GM21528 (cell line): Measurements from ENCODE around the gene SCARB1.

ENCODE experiments used
- ATAC-seq: cut with Tn5 transposase; IDR thresholded peaks from one replicate; pipeline ENCODE4 v1.9.1; 2021; ENCODE audit warnings: mild to moderate bottlenecking, moderate library complexity; ENCODE audit not compliant: unreplicated experiment, low FRiP score

SCARB1 gene

GRCh38 chr12:124828264-124829007 lies 35.2 kb downstream of the SCARB1 start:
- no peak for ATAC-seq

- no peak for ATAC-seq
These were observed 36.0 kb downstream of the SCARB1 start for GRCh38 chr12:124827588-124828184.

DNA sequence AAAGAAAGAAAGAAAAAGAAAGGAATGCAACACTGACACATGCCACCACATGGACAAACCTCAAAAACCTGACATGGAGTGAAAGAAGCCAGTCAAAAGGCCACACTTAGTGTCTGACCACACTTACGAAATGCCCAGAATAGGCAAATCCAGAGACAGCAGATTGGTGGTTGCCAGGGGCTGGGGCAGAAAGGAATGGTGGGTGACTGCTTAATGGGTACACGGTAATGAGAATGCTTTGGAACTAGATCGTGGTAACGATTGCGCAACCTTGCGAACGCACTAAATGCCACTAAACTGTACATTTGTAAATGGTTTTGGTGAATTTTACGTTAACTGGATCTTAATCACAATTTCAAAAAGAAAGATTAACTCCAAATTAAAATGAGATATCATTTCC lies 39.5 kb downstream of the SCARB1 start:
- no peak for ATAC-seq

DNA sequence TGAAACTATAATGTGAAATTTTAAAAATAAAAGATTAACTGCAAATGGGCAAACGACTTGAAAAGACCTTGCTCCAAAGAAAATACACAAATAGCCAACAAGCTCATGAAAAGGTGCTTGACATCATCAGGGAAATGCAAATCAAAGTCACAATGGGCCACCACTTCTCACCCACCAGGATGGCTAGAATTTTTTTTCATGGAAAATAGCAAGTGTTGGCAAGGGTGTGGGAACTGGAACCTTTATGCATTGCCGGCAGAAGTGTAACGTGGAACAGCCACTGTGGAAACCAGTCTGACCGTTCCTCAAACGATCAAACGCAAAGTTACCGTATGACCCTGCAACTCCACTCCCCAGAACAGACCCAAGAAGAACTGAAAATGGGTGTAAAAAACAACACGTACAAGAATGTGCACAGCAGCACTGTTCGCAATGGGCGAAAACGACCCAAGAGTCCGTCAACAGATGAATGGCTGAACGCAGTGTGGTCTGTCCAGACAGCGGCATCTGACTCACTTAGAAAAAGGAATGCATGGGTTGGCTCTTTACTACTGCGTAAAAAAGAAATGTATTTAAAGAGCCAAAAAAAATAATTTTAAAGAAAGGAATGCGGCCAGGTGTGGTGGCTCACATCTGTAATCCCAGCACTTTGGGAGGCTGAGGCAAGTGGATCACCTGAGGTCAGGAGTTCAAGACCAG lies 40.2 kb downstream of the SCARB1 start:
- no peak for ATAC-seq

DNA sequence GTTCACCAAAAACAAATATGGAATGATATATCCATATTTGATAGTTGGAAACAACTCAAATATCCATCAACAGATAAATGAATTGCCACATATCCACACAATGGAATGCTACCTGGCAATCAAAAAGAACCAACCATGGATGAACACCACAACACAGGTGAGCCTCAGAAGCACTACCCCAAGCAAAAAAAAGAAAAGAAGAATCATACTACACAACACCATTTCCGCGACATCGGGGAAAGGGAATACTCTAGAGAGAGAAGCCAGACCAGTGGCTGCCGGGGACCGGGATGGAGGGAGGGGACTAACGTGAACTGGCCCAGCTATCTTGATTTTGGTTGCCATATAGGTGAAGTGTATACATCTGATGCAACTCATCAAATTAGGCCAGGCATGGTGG lies 41.4 kb downstream of the SCARB1 start:
- ATAC-seq = no peak

- ATAC-seq = no peak
These were observed 42.1 kb downstream of the SCARB1 start for GRCh38 chr12:124821252-124822200.

- no peak for ATAC-seq
These were observed 43.5 kb downstream of the SCARB1 start for GRCh38 chr12:124820199-124820598.

DNA sequence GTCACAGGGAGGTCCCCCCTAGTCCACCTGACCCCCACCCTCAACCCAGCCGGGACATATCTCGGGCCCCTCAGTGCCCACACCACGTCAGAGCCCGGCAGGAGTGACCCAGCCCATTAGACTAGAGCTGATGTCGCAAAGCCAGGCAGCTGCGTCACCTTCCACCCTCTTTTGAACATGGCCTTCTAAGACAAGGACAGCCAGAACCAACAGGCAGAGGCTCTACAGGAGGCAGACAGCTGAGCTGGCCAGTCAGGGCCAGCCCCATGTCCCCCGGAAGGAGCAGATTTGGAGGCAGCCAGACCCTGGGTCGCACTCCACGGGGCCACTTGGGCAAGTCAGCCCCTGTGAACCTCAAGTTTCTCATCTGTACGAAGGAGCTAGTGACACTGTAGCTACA lies 44.1 kb downstream of the SCARB1 start:
- no peak for ATAC-seq

DNA sequence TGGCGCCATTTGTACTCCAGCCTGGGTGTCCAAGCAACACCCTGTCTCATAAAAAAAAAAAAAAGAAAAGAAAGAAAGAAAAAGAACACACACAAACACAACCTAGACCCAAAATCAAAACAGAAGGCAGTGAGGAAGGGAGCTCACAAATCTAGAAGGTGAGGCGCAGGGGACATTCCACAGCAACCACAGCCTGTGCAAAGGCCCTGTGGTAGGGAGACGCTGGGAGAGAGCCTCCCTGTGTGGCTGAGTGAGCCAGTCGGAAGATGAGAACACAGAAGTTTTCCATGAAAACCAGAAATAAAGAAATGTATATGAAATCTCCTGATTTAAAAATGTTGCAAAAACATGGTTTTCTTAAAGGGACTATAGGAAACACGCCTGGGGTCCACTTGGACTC lies 44.6 kb downstream of the SCARB1 start:
- ATAC-seq = no peak

DNA sequence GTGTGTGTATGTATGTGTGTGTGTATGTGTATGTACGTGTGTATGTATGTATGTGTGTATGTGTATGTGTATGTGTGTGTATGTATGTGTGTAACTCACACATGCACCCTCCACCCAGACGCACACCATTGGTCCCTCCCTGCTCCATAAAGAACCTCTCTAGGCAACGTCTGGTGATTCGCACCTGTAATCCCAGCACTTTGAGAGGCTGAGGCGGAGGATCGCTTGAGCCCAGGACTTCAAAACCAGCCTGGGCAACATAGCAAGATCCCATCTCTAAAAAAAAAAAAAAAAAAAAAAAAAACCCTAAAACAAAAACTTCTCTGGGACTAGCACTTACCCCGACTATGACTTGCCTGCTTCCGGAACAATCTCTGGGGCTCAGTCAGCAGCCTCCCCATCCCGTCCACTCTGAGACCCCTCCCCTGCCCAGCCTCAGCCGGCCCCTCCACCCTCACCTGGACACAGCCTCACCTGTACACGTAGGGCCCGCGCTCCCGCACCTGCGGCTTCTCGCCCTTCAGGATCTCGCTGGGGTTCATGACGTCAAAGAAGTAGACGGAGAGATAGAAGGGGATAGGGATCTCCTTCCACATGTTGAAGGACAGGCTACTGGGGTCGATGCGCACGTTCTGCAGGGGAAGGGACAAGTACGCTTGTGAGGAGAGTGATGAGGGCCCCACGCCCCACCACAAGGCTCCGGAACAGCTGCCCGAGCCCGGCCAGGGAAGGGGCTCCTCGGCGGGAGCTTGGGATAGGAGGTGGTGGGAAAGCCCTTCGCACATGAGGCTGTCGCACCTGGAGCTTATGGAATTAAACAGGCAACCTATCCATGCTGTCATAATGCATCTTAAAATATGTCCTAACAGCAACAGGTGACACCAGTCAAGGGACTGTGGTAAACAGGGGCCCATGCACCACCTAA lies 46.3 kb downstream of the SCARB1 start:
- ATAC-seq = no peak

DNA sequence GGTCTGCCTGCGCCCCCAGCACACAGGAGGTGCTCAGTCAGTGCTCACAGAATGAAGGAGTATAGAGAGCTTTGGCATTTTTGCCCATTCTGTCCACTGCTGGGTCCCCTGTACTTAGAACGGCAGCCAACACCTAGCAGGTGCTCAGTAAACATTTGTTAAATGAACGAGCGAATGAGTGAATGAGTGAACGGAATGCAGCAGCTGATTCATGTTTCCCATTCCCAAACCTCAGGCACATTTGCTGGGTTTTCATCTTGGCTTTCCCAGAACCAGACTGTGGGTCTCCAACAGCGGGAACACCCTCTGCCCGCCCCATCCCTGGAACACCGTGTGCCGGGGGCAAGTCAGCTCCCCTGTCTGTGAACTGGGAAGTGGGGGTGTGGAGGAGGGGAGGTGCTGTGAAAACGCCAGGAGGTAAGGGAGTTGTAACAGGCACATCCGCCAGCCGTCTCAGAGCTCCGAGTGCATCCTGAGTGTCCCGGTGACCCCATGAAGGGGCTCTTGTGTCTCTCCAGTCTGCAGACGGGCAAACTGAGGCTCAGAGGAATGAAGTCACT lies 47.3 kb downstream of the SCARB1 start:
- no peak for ATAC-seq

- no peak for ATAC-seq
These were observed 48.7 kb downstream of the SCARB1 start for GRCh38 chr12:124814741-124815613.

DNA sequence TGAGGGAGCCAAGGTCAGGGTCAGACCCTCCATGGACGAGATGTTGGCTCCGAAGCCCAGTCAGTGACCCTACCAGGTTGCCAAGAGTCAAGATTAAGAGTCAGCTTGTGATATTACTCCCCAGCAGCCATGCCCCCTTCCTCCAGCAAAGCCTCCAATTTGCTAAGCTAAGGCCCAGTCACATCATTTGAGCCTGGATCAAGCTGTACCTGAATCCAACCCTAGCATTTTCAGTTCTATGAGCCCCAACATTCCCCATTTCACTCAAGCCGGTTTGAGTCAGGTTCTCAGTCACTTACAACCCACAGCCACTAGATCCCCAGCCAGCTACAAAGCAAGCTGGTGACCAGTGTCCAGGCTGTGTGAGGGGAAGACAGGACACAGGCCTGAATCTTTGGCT lies 49.9 kb downstream of the SCARB1 start:
- ATAC-seq = no peak

DNA sequence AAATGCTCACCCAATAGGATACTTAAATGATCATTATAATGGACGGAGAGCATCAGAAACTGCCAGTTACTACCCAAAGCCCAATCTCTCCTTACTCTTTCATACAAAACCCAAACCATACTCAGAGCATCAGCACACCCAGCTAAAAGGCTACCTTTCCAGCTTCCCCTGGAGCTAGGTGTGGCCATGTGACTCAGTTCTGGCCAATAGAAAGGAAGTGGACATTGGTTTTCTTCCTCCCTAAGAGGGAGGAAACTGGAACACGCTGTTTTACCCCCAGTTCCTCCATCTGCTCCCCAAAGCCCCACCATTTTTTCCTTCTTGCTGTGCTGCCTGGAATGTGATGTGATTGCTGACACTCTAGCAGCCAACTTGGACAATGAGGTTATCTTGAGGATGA lies 50.7 kb downstream of the SCARB1 start:
- ATAC-seq = no peak

DNA sequence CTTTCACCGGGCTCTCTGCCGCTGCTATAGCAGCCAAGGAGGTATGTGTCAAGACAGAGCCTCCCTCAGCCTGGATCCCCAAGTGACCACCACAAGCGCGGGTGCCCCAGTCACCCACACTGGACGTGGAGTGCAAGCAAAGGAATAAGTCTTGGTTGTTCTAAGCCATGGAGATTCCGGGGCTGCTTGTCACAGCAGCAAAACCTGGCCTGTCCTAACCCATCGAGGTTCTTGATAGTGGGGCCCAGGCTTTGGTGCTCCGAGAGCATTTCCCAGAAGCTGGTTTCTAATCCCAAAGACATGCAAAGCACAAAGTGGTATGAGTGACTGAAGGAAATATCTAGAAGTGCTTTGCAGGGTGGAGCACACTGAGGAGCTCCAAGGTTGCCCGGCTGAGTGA lies 51.3 kb downstream of the SCARB1 start:
- ATAC-seq = no peak

GRCh38 chr12:124811633-124812032 lies 52.0 kb downstream of the SCARB1 start:
- no peak for ATAC-seq

DNA sequence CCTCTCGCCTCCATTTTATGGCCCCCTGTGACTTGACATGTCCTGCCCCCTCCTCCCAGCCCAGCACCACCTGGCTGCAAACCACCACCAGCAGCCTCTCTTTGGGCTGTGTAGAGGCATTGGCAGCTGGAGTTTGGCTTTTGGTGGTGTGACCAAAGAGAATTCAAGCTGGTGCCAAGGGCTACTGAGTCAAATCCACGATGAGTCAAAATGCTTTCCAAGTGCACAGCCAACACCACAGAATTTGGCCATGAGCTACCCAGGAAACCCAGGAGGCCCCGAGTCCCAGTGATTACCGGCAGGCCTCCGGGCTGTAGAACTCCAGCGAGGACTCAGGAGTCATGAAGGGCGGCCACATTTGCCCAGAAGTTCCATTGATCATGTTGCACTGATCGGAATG lies 53.8 kb downstream of the SCARB1 start:
- no peak for ATAC-seq

DNA sequence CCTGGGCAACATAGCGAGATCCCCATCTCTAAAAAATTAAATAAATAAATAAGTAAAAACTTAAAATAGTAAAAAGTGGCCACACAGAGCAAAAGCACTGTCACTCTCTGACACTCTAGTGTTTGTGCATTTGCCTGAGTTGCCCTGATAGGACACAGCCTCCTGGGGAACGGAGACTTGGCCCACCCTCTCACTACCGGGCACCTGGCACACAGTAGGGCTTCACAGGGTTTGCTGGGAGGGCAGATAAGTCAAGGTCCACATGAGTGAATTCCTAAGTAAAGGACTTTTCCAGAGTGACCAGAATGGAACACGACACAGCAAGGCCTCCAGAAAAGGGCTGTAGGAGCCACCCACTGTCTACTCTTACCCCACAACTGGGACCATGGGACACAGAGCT lies 54.3 kb downstream of the SCARB1 start:
- no peak for ATAC-seq
